Tibial nerve (tissue), 3 donors: Measurements from ENCODE around the gene YARS1.

Source experiments
- POLR2A ChIP-seq, 2 donors: fragments of 450-650 bp; IDR thresholded peaks; one replicate each; pipeline ENCODE4 v1.6.1; 2017; ENCODE audit warnings: antibody characterized with exemption in 2 of 2, mild to moderate bottlenecking in 2 of 2, moderate library complexity in 2 of 2
- TF ChIP-seq, protein P1 (sequence below), 5 experiments: fragments of 200-600 bp in 3 of 5; fragments of 450-650 bp in 2 of 5; sonication (generic) in 3 of 5; IDR thresholded peaks; one replicate each; pipeline ENCODE4 v1.5.1; 2016 to 2019; ENCODE audit warnings: antibody characterized with exemption in 5 of 5, mild to moderate bottlenecking in 3 of 5, moderate library complexity in 2 of 5

DNA sequence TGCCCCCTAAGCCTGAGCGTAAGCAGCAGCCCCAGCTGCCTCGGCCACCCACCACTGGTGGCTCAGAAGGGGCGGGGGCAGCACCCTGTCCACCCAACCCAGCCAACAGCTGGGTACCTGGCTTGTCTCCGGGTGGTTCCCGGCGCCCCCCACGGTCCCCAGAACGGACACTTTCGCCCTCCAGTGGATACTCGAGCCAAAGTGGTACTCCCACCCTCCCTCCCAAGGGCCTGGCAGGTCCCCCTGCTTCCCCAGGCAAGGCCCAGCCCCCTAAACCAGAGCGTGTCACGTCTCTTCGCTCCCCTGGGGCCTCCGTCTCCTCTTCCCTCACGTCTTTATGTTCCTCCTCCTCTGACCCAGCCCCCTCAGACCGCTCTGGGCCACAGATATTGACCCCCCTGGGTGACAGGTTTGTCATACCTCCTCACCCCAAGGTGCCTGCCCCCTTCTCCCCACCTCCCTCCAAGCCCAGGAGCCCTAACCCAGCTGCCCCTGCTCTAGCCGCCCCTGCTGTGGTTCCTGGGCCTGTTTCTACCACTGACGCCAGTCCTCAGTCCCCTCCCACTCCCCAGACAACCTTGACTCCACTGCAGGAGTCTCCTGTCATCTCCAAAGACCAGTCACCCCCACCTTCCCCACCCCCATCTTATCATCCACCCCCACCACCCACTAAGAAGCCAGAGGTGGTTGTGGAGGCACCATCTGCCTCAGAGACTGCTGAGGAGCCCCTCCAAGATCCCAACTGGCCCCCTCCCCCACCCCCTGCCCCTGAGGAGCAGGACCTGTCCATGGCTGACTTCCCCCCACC lies 46.2 kb downstream of the YARS1 start:
- no peak for TF ChIP-seq POLR2A (IDR thresholded peaks at IDR 0.05)
- TF ChIP-seq, protein P1, sequence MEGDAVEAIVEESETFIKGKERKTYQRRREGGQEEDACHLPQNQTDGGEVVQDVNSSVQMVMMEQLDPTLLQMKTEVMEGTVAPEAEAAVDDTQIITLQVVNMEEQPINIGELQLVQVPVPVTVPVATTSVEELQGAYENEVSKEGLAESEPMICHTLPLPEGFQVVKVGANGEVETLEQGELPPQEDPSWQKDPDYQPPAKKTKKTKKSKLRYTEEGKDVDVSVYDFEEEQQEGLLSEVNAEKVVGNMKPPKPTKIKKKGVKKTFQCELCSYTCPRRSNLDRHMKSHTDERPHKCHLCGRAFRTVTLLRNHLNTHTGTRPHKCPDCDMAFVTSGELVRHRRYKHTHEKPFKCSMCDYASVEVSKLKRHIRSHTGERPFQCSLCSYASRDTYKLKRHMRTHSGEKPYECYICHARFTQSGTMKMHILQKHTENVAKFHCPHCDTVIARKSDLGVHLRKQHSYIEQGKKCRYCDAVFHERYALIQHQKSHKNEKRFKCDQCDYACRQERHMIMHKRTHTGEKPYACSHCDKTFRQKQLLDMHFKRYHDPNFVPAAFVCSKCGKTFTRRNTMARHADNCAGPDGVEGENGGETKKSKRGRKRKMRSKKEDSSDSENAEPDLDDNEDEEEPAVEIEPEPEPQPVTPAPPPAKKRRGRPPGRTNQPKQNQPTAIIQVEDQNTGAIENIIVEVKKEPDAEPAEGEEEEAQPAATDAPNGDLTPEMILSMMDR (IDR thresholded peaks at IDR 0.05) = no peak
